Stimulated activated naive CD4-positive, alpha-beta T cell treated with Interleukin-2 at 50 U/mL for 16 hours (primary cell): ENCODE results near the gene CHST11.
"Not testable (repeated sequence)": the region's sequence is repeated elsewhere in the genome, so short reads cannot be mapped to it uniquely, and the experiment has no call there.

ENCODE experiments used
- DNase-seq: peaks from one replicate; lab custom pipeline; 2025; lab: John Stamatoyannopoulos, UW

CHST11 gene

DNA sequence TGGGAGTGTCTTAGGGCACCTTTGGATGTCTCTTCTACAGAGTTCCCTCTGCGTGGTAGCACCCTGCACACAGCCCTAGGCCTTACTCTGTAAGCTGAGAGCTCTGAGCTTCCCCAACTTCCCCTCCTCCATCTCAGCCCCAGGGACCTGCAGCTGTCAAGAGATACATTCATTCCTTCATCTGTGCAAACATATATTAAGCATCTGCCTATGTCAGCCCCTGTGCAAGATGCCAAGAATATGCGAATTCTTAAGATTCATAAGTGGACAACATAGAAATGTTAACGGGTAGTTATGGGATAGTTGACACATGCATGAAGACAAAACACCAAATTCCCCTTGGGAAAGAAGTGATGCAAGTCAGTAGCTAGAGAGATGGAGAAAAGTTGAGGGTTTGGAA, 310.5 kb downstream of the CHST11 start:
- no peak for DNase-seq

- DNase-seq: no peak
Measured at GRCh38 chr12:104768033-104768432, 311.3 kb downstream of the CHST11 start.

DNA sequence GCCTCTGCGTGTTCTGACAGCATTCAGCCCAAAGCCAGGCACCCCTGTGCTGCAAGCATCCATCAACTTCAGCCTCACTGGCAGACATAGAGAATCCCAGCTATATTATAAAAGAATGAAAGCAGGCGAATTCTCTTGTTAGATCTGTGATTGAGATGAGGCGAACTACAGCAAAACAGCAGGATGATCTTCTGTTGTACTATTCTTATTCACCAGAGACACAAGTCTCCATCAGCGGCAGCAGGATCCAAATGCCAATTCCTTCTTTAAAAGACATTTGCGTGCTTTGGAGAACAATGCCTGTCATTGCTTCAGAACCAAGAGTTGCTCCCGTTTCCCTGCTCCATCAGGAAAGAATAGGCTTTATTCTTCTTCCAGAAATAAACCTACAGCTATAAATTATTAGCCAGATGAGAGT, 312.4 kb downstream of the CHST11 start:
- DNase-seq: no peak

GRCh38 chr12:104772336-104772735, 315.6 kb downstream of the CHST11 start:
- no peak for DNase-seq

GRCh38 chr12:104775731-104776231, 319.0 kb downstream of the CHST11 start:
- no peak for DNase-seq

DNA sequence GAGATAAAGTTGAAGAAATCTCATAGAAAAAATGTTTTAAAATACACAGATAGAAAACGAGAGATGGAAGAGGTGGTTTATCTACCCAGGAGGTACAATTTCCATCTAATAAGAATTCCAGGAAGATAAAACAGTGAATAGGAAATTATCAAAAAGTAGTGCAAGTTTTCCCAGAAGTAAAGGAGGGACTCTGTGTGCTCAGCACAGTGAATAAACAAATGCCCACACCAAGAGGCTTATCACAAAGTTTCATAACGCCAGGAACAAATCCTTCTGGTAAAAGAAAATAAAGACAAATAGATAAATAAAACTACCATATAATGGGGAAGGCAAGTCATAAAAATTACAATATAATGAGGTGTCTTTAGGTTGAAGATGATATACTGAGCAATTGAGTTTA, 322.4 kb downstream of the CHST11 start:
- no peak for DNase-seq

GRCh38 chr12:104782296-104782695, 325.5 kb downstream of the CHST11 start:
- no peak for DNase-seq

DNA sequence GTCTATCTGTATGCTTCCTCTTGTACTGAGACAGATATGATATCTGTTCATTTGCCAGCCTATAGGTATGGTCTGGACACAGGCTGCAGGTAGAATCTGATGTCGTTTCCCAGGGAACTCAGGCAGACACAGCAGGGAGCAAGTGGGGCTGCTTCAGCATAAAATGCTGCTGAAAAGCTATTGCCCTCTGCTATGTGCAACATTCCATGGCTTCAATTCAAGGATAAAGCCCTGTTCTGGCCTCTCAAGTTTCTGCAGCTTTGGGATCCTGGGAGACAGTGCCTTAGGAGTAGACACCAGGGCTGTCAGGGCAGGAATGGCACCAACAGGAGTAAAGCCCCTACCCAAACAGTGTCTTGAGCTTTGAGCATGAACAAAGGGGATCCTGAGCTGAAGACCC, 327.8 kb downstream of the CHST11 start:
- DNase-seq: no peak

GRCh38 chr12:104785886-104786285, 329.1 kb downstream of the CHST11 start:
- DNase-seq: no peak

GRCh38 chr12:104786352-104786751, 329.6 kb downstream of the CHST11 start:
- DNase-seq: no peak

DNA sequence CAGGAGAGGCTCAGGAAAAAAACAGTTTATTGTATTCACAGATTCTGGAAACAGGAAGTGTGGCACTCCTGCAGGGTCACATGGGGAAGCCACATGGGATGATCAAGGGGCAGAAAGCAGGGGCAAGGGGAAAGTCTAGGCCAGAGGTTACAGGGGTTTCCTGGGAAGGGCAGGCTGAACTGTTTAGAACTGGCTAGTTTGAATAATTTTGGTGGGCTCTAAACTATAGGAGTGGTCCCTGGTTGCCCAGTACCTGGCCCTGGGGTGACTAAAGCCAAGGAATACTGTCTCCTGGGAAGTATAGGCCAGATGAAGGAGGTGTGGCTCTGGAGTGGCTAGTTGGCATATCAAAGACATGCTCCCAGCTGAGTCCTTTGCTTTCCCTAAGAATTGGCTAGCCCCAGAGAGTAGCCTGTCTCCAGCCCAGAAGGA, 332.1 kb downstream of the CHST11 start:
- no peak for DNase-seq

DNA sequence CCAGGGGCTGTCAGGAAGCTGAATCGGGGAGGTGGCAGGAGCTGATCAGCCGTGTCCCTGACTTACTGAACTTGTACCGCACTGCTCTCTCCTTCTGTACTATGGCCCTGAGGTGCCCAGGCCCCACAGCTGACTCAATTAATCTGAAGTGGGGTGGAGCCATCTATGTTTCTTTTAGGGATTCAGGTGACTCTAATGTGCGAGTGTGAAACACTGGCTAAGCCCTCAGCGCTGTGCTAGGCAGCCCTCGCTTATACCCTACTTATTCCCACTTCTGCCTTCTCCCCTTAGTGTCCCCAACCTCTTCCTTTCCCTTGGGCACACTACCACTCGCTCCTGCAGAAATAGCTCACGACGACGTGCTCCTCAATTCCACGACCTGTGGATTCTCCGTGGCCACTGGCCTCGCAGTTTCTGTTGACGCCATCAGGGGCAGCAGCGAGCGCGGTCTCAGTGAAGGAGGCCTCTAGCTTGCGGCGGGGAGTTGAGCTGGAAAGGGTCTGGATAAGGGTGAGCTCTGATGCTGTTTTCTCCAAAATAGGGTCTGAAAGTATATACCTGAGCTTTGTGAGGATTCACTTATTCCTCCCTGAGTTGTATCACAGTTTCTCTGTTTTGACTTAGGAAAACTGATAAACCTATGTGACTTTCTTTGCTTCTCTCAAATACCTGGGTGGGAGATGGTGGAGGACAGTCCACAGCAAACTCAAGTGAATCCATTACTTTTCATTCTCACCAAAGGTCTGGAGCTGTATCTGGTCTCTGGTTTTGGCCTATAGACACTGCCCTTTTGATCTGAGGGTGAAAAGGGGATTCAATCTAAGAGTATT, 333.8 kb downstream of the CHST11 start:
- peak; percentile 2 for DNase-seq

DNA sequence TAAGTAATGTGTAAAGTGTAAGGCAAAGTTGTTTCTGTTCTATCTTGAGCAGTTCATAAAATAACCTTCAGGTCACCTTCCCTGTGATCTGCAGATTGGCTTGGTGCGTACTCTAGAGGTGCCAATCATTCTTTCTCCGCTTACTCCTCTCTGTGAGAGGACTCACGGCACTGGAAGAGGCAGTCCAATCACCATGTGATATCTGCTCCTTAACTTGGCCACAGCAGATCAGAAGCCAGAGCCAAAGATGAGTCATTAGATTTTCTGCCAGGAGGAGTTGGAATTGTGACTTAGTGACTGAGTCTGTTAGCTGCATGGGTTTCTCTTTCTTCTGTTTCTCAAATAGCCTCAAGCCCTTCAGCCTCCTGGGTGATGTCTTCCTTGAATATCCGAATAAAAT, 335.8 kb downstream of the CHST11 start:
- DNase-seq: no peak

DNA sequence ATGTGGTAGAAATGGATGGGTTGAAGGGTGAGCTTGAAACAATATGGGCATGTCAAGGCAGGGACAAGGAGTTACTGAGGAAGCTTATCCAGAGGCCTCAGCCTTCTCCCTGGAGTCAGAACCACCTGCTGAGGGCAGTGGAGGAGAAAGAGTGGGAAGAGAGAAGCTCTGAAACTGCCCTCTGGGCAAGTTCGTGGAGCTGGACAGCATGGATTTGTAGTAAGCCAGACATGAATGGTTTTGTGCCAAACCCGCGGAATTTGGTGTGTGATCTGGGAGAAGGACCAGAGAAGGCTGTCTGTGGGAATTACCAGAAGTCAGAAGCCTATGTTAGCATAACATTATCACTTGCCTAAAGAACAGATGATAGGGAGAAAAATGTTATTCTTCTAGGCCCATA, 336.5 kb downstream of the CHST11 start:
- DNase-seq: no peak

DNA sequence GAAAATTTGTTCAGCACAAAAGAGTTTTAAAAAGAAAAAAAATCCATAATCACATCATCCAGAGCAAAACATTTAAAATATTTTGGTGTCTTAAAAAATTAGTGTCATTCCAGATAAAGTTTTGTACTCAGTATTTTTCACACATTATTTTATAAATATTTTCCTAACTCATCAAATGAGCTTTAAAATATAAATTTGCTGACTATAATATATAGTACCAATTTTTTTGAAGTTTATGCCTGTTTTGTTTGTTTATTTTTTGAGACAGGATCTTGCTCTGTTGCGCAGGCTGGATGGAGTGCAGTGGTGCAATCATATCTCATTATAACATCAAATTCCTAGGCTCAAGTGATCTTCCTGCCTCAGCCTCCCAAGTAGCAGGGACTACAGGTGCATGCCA, 337.2 kb downstream of the CHST11 start:
- DNase-seq: no peak

GRCh38 chr12:104796475-104796862, 339.7 kb downstream of the CHST11 start:
- no peak for DNase-seq

GRCh38 chr12:104799458-104799857, 342.7 kb downstream of the CHST11 start:
- DNase-seq: no peak

- no peak for DNase-seq
Measured at GRCh38 chr12:104801005-104801404, 344.3 kb downstream of the CHST11 start.

- no peak for DNase-seq
Measured at GRCh38 chr12:104801427-104801826, 344.7 kb downstream of the CHST11 start.

- DNase-seq: no peak
Measured at GRCh38 chr12:104802208-104802607, 345.5 kb downstream of the CHST11 start.

GRCh38 chr12:104805186-104805585, 348.4 kb downstream of the CHST11 start:
- no peak for DNase-seq

DNA sequence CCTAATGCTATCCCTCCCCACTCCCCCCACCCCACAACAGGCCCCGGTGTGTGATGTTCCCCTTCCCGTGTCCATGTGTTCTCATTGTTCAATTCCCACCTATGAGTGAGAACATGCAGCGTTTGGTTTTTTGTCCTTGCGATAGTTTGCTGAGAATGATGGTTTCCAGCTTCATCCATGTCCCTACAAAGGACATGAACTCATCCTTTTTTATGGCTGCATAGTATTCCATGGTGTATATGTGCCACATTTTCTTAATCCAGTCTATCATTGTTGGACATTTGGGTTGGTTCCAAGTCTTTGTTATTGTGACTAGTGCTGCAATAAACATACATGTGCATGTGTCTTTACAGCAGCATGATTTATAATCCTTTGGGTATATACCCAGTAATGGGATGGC, 349.4 kb downstream of the CHST11 start:
- not testable (repeated sequence) for DNase-seq

- DNase-seq: no peak
Measured at GRCh38 chr12:104809251-104809650, 352.5 kb downstream of the CHST11 start.
